Fibroblast of peridontal ligament (primary cell): ENCODE results near the gene MAN2C1.
"Not testable (repeated sequence)": the region's sequence is repeated elsewhere in the genome, so short reads cannot be mapped to it uniquely, and the experiment has no call there.

ENCODE experiments used
- DNase-seq: peaks from one replicate; pipeline ENCODE4 v3.0.0-alpha.2; 2010; ENCODE audit errors: extremely low read depth

Gene MAN2C1

GRCh38 chr15:75361361-75361988, 6.9 kb downstream of the MAN2C1 start:
- no peak for DNase-seq

- no peak for DNase-seq
These were observed 7.6 kb downstream of the MAN2C1 start for GRCh38 chr15:75360856-75361255.

DNA sequence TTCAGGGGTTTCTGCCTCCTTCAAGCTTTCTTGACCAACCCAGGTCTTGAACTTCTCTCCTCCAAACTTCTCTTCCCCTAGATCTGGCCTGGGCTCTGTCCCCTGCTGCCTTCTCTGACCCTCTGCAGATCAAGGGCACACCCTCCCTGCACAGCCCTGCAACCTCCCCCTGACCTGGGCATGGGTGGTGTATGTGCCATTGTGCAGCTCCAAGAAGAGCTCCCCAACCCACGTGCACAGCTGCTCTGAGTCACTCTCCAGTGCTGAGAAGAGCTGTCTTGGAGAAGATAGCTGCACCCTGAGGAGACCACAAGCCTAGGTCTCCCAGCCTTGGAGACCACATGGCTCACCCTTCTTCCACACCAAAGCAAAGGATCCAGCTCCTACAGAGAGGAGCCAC, 8.0 kb downstream of the MAN2C1 start:
- no peak for DNase-seq

DNA sequence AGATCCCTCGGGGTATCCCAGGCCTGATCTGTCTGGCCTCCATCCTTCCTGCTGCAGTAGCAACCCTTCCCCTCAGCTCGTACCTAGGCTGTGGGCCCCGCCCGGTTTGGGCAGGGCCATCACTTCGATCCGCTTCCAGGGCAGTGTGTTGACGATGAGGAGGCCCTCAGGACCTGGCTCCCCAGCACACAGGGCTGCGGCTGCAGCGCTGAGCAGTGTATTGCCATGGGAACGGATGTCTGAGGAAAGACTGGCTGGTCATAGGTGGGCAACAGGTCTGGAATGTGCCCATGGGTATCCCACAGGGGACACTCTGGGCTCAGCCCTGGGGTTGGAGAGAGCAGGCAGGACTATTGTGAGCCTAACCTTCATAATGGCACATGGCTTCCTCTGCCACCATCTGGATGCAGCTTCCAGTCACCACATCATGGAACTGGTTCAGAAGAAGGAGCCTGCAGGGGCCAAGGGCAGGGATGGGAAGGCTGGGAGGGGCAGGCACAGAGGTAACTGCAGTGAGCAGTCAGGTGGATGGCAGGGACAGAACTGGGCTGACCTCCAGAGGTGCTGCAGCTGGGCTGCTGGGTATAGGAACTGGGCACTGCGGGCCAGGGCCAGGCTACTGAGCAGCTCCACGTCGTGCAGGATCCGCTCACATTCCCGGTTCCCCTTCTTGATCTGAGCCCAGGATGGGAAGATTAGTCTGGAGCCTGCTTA, 8.7 kb downstream of the MAN2C1 start:
- DNase-seq: no peak

GRCh38 chr15:75358771-75359536, 9.5 kb downstream of the MAN2C1 start:
- no peak for DNase-seq

DNA sequence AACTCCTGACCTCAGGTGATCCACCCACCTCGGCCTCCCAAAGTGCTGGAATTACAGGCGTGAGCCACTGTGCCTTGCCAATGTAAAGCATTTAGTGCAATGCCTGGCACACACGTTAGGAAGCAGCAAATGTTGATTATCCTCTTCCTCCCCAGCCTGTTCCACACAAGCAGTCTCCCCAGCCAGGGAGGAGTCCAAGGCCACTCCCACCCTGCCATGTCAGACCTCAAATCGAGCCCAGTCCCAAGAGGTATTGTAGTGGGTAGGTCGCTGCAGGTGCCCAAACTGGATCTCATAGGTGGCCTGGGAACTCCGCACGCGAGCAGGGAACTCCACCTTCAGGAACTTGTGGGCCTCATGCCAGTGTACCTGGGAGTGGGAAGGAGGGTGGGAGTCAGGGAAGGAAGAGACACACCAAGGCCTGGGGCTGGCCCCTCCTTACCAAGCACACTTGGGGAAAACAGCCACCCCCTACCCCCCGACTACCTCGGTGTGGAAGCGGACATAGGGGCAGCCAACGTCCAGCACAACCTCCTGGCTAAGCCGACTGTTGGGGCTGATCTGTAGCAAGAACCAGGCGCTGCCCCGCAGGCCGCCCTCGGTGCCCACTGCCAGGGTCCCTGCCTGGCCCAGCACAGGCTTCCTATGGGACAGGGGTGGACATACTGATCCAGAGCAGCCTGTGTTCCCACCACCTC, 10.3 kb downstream of the MAN2C1 start:
- no peak for DNase-seq

DNA sequence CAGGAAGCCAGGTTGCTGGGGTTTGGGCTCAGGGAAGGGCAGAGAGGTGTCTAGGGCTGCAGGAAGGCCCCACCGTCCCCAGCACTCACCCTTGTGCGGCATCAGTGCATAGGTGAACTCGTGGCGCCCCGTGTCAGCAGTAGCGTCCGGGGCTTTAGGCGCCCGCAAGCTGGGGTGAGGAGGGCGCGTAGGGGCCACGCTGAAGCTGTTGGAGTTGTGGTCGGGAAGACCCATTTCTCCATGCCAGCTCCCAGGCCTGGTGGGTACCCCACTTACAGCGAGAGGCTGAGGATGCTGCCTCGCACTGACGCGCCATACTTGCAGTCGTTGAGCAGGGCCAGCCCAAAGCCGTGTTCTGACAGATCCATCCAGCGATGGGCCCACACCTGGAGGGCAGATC, 11.9 kb downstream of the MAN2C1 start:
- DNase-seq: no peak

- DNase-seq: no peak
These were observed 12.4 kb downstream of the MAN2C1 start for GRCh38 chr15:75356006-75356405.

GRCh38 chr15:75355369-75355768, 13.0 kb downstream of the MAN2C1 start:
- no peak for DNase-seq

DNA sequence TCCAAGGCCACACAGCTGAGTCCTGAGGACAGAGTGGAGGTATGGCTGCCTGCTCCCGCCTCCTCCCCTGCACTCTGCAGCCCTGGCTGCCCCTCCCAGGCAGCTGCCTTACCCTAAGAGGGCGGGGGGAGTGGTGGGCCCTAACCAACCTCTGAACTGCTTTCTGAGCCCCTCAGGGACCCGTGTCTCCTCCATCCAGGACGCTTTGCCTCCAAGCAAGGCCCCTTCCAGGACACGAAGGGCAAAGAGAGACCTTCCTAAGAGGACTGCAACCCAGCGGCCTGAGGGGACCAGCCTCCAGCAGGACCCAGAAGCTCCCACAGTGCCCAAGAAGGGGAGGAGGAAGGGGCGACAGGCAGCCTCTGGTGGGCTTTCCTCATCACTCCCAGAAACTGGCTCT, 14.0 kb downstream of the MAN2C1 start:
- no peak for DNase-seq

DNA sequence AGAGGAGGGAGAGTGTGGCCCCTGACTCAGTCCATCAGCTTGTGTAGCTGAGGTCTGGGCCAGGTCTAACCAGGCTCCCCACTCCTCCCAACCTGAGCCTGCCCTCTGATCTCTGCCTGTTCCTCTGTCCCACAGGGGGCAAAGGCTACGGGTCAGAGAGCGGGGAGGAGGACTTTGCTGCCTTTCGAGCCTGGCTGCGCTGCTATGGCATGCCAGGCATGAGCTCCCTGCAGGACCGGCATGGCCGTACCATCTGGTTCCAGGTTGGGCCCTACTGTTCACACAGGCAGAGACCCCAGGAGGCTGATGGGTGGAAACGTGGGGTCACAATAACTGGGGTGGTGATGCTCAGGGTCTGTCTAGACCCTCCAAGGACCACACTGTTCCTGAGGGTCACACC, 14.8 kb downstream of the MAN2C1 start:
- DNase-seq: no peak

GRCh38 chr15:75352186-75353080, 16.0 kb downstream of the MAN2C1 start:
- no peak for DNase-seq

- no peak for DNase-seq
These were observed 17.6 kb downstream of the MAN2C1 start for GRCh38 chr15:75350601-75351361.

DNA sequence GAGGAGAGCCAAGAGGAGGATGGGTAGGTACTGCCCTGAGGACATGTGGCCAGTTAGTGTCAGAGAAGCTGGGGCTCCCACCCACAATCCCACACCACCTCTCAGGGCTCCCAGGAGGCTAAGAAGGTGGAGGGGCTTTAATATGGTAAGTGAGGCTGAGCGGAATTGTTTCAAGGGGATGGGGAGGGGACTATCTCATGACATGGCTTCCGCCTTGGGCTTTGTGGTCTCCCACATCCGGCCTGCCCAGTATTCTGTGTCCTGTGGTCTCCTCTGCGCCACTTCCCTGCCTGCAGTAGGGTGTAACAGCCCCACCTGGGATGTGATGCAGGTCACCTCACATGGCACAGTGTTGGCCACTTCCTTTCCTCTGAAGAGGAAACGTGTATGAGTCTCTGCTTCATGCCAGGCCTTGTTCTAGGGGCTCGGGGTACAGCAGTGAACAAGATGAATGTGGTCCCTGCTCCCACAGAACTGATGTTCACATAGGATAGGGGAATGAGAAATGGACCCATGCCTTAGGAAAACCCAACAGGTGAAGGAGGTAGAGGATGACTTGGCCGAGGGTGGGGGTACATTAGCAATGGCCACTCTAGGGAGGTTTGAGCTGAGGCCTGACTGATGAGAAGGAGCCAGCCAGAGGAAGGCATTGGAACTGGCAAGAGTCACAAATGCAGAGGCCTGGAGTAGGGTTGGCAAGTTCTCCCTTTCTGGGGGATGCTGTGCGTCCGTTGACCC, 18.4 kb downstream of the MAN2C1 start:
- DNase-seq: no peak

DNA sequence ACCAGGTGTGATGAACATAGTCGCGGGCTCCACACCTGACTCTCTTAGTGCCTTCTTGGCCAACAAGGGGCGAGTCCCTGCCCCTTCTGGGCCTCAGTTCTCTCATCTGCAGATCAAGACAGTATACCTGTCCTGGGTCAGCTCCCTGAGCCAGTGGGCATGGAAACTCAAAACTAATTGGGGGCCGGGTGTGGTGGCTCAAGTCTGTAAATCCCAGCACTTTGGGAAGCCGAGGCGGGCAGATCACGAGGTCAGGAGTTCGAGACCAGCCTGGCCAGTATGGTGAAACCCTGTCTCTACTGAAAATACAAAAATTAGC, 19.1 kb downstream of the MAN2C1 start:
- DNase-seq: not testable (repeated sequence)

DNA sequence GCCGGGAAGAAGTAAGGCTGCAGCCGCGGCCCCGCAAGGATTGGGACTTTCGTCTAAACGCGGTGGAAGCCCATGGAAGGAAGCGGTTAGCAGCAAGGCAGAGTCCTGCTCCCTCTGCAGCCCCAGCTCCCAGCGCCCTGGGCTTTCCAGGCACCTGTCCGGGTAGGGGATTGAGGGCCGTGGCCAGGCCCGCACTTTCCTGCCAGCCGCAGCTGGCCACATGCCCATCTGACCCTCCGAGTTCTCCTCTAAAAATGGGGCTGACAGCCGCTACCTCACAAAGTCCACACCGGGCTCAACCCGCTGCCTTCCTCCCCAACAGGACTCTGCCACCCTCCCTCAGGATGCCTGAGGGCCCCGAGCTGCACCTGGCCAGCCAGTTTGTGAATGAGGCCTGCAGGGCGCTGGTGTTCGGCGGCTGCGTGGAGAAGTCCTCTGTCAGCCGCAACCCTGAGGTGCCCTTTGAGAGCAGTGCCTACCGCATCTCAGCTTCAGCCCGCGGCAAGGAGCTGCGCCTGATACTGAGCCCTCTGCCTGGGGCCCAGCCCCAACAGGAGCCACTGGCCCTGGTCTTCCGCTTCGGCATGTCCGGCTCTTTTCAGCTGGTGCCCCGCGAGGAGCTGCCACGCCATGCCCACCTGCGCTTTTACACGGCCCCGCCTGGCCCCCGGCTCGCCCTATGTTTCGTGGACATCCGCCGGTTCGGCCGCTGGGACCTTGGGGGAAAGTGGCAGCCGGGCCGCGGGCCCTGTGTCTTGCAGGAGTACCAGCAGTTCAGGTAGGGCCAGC, 19.7 kb downstream of the MAN2C1 start:
- DNase-seq: no peak

DNA sequence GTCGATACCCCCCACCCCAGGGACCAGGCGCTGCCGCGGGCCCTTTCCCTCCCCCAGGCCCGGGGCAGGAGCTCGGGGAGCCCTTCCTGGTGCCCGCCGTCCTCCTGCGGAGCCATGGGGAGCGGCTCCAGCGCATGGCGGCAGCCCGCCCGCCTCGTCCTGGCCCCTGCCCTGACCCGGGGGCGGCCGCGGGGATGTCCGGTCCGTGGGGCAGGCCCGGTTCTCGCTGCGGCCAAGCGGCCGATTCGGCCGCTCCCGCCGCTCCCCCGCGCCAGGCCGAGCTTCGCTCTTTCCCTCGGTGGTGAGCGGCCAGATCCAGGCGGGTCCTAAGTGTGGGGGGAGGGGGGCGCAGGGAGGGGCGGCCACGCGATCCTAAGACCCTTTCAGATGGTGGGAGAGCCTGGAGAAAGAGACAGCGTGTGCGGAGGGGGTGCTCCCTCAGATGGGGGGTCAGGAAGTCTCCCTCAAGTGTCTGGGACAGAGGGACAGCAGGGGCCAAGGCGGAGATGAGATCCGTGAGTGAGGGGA, 20.3 kb downstream of the MAN2C1 start:
- DNase-seq: no peak

DNA sequence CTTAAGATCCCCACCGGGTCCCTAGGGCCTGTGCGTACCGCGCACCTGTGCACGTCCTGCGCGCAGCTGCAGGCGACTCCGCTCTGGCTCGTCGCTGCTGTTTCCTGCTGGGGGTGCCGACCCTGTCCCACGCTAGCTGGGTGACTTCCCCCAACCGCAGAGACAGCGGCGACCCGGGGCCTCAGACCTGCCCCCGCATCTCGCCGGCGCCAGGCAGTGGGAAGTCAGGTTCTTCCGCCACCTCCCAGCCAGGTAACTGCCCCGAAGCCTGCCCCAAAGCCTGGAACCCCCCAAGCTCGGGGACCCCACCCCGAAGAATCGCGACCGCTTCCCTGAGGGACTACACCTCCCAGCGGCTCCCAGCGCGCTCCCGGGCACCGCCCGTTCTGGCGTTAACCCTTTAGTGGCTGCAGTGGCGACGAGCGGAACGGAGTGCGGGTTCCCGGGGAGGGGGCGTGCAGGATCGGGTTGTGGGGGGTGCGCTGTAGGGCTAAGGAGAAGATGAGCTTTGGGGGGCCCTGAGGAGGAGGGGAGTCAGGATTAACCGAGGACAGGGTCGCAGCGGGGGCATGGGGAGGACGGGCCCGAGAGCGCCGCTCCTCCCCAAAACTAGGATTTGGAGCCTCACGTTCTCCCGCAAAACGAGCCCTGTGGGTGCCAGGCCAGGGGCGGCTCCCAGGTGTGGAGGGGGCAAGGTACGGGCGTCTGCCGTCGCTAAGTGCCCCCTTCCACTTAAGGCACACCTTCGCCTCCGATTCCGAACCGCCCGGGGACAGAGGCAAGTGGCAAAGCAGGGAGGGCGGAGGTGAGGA, 21.0 kb downstream of the MAN2C1 start:
- no peak for DNase-seq
